Prostate gland (tissue), 2 donors: ENCODE measurements around the gene NTNG1. TPM values are rescaled to one million over a fixed set of nuclear protein-coding genes. Genes with fewer than 3 reads are reported as not detected.

Experiments used
- DNase-seq: peaks from one replicate; pipeline ENCODE4 v3.0.0-alpha.2; 2019; ENCODE audit warnings: low spot score
- H3K27ac ChIP-seq, 2 donors: fragments of 200-600 bp; sonication (generic); 2 replicates each; pipeline ENCODE4 v1.5.1; 2017 to 2019
- H3K27me3 ChIP-seq: fragments of 200-600 bp; sonication (generic); replicated peaks from 2 replicates; pipeline ENCODE4 v1.5.1; 2019; ENCODE audit not compliant: insufficient read depth
- H3K36me3 ChIP-seq, 2 donors: fragments of 200-600 bp; sonication (generic); 1 replicate in 1 of 2; 2 replicates in 1 of 2; pipeline versions ENCODE4 v1.5.1 to v1.8.1; 2017 to 2019
- H3K4me1 ChIP-seq: fragments of 200-600 bp; sonication (generic); replicated peaks from 2 replicates; pipeline ENCODE4 v1.5.1; 2019
- H3K4me3 ChIP-seq, 2 donors: fragments of 200-600 bp; sonication (generic); 2 replicates each; pipeline ENCODE4 v1.5.1; 2017 to 2019
- H3K9me3 ChIP-seq: fragments of 200-600 bp; sonication (generic); 2 replicates; pipeline ENCODE4 v1.5.1; 2017
- CTCF ChIP-seq, 4 experiments: fragments of 200-600 bp in 2 of 4; fragments of 450-650 bp in 2 of 4; sonication (generic) in 2 of 4; IDR thresholded peaks; 1 replicate in 3 of 4; 2 replicates in 1 of 4; pipeline ENCODE4 v1.5.1; 2016 to 2019; ENCODE audit warnings: antibody characterized with exemption in 4 of 4, mild to moderate bottlenecking in 2 of 4, moderate library complexity in 2 of 4
- POLR2A ChIP-seq: fragments of 450-650 bp; IDR thresholded peaks from one replicate; pipeline ENCODE4 v1.6.1; 2016; ENCODE audit warnings: antibody characterized with exemption, mild to moderate bottlenecking
- POLR2AphosphoS5 ChIP-seq: sonication (generic); formaldehyde crosslinking; IDR thresholded peaks from one replicate; pipeline ENCODE4 v1.6.1; 2017; ENCODE audit warnings: antibody characterized with exemption
- WGBS: methylation state at CpG from one replicate; pipeline ENCODE4 v1.1.5; 2018; 5-methylcytosine and 5-hydroxymethylcytosine counted together
- intact Hi-C: fragments of 100-400 bp; cut with DNase I; formaldehyde crosslinking; loops from one replicate; pipeline ENCODE4 v1.14.2; 2022
- total RNA-seq, 2 donors: library from RNA; depleted of rRNA; stranded (reverse); fragments of >200 nt; gene quantifications; one replicate each; pipeline ENCODE4 v1.1.0, GENCODE V29; 2016

NTNG1 gene
- total RNA-seq, 2 donors from 2014 or later = 2.6 to 5.1 TPM

GRCh38 chr1:107175102-107175909 is 34.5 kb downstream of the NTNG1 start:
- DNase-seq = no peak
- no peaks in the 10 kb centered on the region for H3K4me1 ChIP-seq
- WGBS = 15% methylated on average over 1 of the region's 1 CpG

GRCh38 chr1:107181253-107181969 is 40.6 kb downstream of the NTNG1 start:
- Histone ChIP-seq H3K4me1 (no peaks in the 10 kb centered on the region), H3K4me3 (no peak overlapping the region), H3K9me3 (no peaks in the 10 kb centered on the region), H3K36me3 (no peaks in the 10 kb centered on the region), H3K27me3 (no peaks in the 10 kb centered on the region), H3K27ac (no peak overlapping the region)
- intact Hi-C loops = no loop called here
- TF ChIP-seq POLR2AphosphoS5 (no peak), CTCF (IDR thresholded peaks at IDR 0.05) (no peak), POLR2A (no peak)
- WGBS = 54% methylated on average over 5 of the region's 5 CpGs
- DNase-seq = no peak

More at GRCh38 chr1:107175102-107175909, 34.5 kb downstream of the NTNG1 start:
- Histone ChIP-seq H3K4me3 (no peak overlapping the region), H3K27me3 (no peaks in the 10 kb centered on the region), H3K36me3 (no peaks in the 10 kb centered on the region), H3K27ac (no peak overlapping the region), H3K9me3 (no peaks in the 10 kb centered on the region)
- TF ChIP-seq CTCF (IDR thresholded peaks at IDR 0.05) (no peak), POLR2AphosphoS5 (no peak), POLR2A (no peak)
- intact Hi-C loops = no loop called here

DNA sequence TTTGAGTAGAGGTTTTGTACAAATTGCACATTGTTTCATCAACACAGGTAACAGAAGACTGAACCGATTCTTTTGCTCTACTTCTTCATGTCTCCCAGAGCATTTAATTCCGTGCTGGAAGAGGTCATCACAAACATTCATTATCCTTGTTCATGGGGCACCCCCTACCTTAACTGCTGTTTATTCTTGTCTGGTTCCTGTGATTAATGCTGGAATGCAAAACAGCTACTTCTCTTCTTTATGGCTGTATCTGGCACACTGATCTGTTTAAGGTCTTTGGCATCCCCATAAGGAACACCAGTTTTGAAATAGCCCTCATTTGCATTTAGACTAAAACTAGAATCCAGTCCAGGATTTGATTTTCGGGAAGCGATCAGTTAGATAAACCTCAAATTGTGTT is 42.2 kb downstream of the NTNG1 start:
- H3K36me3 ChIP-seq = no peaks in the 10 kb centered on the region
- TF ChIP-seq POLR2A (no peak), POLR2AphosphoS5 (no peak), CTCF (IDR thresholded peaks at IDR 0.05) (no peak)
- no peak for DNase-seq
- no peak overlapping the region for H3K4me3 ChIP-seq
- H3K27ac ChIP-seq = no peak overlapping the region
- H3K4me1 ChIP-seq = no peaks in the 10 kb centered on the region
- WGBS = 44% methylated on average over 4 of the region's 4 CpGs
- H3K9me3 ChIP-seq = no peaks in the 10 kb centered on the region
- H3K27me3 ChIP-seq = no peaks in the 10 kb centered on the region
- intact Hi-C loops = no loop called here

DNA sequence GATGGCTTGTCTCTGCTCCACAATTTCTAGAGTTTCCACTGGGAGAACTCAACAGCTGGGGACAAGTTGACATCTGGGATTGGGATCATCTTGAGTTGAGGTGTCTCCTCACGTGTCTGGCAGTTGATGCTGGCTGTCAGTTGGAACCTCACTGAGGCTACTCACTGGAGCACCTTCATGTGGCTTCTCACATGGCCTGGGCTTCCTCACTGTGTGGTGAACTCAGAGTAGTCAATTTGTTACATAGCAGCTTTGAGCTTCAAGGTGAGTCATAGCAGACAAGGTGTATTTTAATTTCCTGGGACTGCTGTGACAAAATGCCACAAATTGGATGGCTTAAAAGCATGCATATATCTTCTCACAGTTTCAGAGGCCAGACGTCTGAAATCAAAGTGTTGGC is 44.0 kb downstream of the NTNG1 start:
- no peaks in the 10 kb centered on the region for H3K27me3 ChIP-seq
- no peaks in the 10 kb centered on the region for H3K9me3 ChIP-seq
- H3K4me3 ChIP-seq = no peak overlapping the region
- H3K36me3 ChIP-seq = no peaks in the 10 kb centered on the region
- no peak overlapping the region for H3K27ac ChIP-seq
- no peaks in the 10 kb centered on the region for H3K4me1 ChIP-seq
- 60% methylated on average over 2 of the region's 2 CpGs for WGBS
- DNase-seq = no peak
- no peak for TF ChIP-seq POLR2AphosphoS5
- no peak for TF ChIP-seq CTCF (IDR thresholded peaks at IDR 0.05)
- TF ChIP-seq POLR2A = no peak
- intact Hi-C loops = no loop called here
